ENCODE measurements around the gene CFAP45. TPM values are rescaled to one million over a fixed set of nuclear protein-coding genes. Genes with fewer than 3 reads are reported as not detected.

The CFAP45 gene
- total RNA-seq (2014; rRNA removed; shearing (Covaris generic)), result 0.76 TPM in 1 of 2 replicates, not detected in the other

GRCh38 chr1:159900086-159900680 lies at the start of gene CFAP45:
Gene CFAP45, minus strand, starts transcription at chr1:159900165. Its CDS starts 67 bp downstream, at chr1:159900098.
- DNase-seq (ENCODE audit: low spot score), result peak; percentile 96

- DNase-seq (ENCODE audit: low spot score), result no peak
These were observed 49.2 kb upstream of the CFAP45 start for GRCh38 chr1:159949123-159949522.

- no peak for DNase-seq (ENCODE audit: low spot score)
These were observed 48.0 kb upstream of the CFAP45 start for GRCh38 chr1:159947942-159948341.

DNA sequence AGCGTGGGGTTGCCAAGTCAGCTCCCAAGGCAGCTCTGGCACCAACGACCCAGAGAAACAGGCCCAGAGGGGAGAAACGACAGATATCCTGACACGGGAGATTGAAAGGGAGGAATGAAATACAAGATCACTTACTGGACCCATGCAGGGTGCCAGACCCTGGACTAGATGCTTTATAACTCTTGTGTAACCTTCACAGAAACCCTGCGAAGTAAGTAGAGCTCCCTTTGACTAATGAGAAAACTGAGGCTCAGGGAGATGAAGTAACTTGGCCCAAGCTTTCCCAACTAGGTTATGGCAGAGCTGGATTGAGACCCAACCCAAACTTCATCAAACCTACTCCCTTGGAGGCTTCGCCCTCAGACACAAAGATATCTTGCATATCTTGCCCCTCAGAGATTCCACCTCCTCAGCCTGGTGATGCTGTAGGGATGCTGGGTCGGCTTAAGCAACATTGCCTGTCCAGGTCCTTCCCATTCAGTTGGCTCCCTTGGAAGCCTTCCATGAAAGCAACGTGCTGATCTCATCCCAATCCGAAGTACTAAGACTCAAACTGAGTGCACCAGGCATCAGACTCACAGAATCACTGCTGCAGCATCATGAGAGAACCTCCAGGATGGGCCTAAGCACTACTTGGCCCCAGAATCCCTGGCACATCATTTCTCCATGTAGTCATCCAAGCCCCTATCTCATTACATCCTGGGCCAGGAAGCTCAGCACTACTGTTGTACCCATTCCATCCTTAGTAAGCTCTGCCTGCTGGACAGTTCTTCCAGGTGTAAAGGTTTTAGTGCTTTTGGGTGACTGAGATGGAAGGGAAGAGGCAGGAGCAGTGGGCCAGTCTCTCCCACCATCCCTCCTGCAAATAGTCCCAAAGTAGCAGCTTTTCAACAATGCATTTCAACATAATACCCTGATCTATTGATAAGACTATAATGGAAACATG lies 46.5 kb upstream of the CFAP45 start:
- DNase-seq (ENCODE audit: low spot score), result peak; percentile 30

- peak; percentile 95 for DNase-seq (ENCODE audit: low spot score)
These were observed 45.7 kb upstream of the CFAP45 start, which contains the start of gene IGSF9 for GRCh38 chr1:159945483-159946241. Gene IGSF9, minus strand, starts transcription at chr1:159945613. Its CDS starts 2,159 bp downstream, at chr1:159943454.

DNA sequence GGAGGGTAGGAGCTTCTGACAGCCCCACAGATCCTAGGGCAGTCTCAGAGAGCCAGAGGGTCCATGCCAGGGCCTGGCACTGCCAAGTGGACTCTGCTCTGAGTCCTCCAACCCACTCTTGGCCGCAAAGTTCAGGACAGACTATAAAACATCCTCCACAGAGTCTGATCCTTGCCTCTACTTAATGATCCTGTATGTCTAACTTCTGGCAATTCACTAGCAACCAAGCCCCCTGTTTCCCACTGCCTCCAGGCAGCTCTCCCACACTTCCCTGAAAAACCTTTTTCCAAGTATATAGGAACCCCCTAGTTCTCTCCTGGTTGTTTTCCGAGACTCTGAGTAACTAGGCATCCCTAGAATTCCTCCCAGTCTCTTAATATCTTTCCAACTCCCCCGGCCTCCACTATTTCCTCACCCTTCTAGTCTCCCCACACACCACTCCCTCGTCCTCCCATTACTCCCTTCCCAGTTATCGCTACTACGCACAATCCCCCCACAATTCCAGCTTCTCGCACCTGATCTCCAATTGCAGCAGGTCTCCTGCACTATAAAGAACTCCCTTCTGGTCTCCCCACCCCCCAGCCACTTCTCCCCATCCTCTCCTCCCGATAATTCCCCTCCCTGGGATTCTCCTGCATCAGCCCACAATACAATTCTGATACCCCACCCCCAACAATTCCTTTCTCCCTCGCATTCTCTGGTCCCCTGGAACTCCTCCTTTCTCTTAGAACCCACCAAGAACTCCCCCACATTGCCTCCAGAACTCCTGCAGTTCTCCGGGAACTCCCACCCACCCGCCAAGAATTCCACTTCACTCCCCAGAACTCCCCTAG lies 44.9 kb upstream of the CFAP45 start:
- DNase-seq (ENCODE audit: low spot score), result no peak

DNA sequence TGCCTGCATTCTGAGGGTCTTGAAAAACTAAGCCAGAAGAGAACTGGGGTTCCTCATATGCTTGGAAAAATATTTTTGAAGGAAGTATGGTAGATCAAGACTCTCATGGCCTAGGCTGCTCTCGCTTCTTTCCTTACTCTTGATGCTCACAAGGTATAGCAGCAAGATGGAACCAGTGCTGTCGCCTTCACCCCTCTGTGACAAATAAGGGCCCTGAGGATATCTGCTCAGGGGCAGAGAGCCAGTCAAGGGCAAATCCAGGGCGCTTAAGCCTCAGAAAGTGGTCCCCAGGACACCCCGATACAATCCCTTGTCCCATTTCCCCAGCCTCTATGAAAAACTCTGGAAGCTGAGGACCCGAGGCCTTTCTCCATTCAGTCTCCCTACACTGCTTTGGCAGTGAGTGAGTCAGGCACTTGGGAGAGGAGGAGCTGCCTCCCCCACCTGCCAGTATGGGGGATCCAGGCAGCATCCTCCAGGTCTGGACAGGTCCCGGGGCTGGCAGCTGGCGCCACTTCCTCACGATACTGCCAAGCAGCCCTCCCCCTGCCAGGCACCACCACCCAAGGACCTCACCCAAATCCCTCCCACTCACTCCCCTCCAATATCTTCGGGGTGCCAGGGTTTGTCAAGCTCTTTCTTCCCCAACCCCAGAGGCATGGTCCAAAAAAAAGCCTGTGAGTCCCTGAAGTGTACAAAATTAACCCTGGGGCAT lies 44.1 kb upstream of the CFAP45 start:
- DNase-seq (ENCODE audit: low spot score), result no peak

- DNase-seq (ENCODE audit: low spot score), result no peak
These were observed 43.3 kb upstream of the CFAP45 start for GRCh38 chr1:159943278-159943640.

GRCh38 chr1:159942632-159943277 lies 42.8 kb upstream of the CFAP45 start:
- DNase-seq (ENCODE audit: low spot score), result no peak

GRCh38 chr1:159941591-159942560 lies 41.9 kb upstream of the CFAP45 start:
- DNase-seq (ENCODE audit: low spot score), result no peak

GRCh38 chr1:159941141-159941540 lies 41.2 kb upstream of the CFAP45 start:
- no peak for DNase-seq (ENCODE audit: low spot score)

GRCh38 chr1:159940006-159940620 lies 40.1 kb upstream of the CFAP45 start:
- no peak for DNase-seq (ENCODE audit: low spot score)

GRCh38 chr1:159939678-159940002 lies 39.7 kb upstream of the CFAP45 start:
- DNase-seq (ENCODE audit: low spot score), result no peak

DNA sequence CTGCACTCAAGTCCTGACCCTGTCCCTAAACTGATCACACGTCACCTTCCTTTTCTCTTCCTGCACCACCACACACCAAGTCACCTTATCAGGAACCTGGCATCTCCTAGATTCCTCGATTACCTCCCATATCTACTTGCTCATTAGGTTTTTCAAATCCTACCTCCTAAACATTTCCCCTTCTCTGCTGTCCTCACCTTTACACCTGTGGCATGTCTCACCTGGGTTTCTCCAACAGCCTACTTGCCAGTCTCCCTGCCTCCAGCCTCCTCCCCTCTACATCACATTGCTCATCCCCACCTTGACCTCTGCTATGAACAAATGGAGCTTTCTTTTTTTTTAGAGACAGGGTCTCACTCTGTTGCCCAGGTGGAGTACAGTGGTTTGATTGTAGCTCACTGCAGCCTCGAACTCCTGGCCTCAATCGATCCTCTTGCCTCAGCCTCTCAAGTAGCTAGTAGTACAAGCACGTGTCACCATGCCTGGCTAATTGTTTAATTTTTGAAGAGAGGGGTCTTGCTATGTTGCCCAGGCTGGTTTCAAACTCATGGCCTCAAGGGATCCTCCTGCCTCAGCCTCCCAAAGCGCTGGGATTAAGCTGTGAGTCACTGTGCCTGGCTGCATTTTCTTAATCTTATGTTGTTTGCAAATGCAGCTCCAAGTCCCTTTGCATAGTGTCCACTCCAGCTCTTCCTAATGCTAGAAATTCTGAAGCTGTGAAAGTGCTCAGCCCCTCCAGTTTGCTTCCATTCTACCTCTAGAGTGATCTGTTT lies 39.1 kb upstream of the CFAP45 start:
- DNase-seq (ENCODE audit: low spot score), result no peak

- no peak for DNase-seq (ENCODE audit: low spot score)
These were observed 38.4 kb upstream of the CFAP45 start for GRCh38 chr1:159938211-159938852.

DNA sequence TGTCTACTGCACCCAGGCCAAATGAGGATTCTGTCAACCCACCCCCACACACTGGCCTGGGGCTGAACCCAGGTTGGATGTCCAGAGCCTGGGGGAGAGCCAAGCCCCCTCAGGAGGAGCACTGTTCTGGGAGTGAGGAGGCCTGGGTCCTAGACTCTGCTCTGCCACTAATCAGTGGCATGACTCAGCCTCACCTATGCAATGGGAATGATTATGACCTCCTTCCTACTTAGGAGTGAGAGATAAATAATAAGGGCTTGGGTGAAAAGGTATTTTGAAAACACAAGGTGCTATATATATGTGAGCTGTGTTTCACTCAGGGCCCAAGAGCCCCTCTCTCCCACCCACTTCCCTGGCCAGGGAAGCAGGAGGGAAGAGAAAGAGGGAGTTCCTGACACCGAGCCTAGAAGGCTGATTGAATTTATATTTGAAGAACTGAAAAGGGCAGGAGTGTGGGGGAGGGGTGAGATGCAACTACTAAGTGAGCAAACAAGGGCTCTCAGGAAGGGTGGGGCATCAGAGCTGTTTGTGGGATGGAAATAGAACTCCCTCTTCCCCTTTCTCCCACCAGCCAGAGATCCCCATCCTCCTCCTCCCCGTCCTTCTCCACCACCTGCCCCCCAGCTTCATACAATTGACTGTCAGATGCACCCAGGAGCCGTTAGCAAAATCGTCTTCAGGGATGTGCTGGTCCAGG lies 37.2 kb upstream of the CFAP45 start:
- peak; percentile 65 for DNase-seq (ENCODE audit: low spot score)
